ENCODE measurements around the gene GLIPR1L2. TPM values are rescaled to one million over a fixed set of nuclear protein-coding genes. Genes with fewer than 3 reads are reported as not detected.

GLIPR1L2 gene
- total and polyA plus RNA-seq, 2 of the 8 experiments (the other 6 are each of a cell fraction or from before 2014, with no cell fraction given), result 0.09 TPM; not detected in 1

DNA sequence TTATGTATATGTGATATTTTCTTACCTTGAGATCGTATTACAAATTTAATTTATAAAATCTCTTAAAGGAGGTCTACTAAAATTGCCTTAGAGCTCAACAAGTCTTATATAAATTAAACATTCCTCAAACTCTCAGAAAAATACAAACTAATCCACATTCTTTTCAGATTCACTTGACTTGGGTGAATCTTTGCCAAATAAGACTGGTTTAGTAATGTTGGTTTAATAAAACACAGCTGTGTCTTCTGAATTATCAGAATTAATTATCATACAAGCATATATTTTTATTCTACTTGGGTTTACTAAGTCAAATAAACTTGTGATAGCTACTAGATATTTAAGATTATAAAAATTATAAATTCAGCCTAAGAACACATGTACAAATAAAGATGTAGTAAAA lies 13.3 kb downstream of the GLIPR1L2 start:
- H2AFZ ChIP-seq (ENCODE audit: low read length), result no peak overlapping the region
- H3K4me2 ChIP-seq (ENCODE audit: insufficient read depth in 1 of 2, low read depth in 2 of 2, low read length in 2 of 2), result no peak overlapping the region
- no peaks in the 10 kb centered on the region for H3K23me2 ChIP-seq (ENCODE audit: low read depth, low read length)
- H3K23ac ChIP-seq (ENCODE audit: insufficient read length), result no peak overlapping the region
- no peak overlapping the region for H2BK20ac ChIP-seq (ENCODE audit: low read length)
- no peak overlapping the region for H4K8ac ChIP-seq (ENCODE audit: extremely low read depth, insufficient read depth, low read length)
- H4K91ac ChIP-seq (replicated peaks; ENCODE audit: insufficient read length, low read length), result no peak overlapping the region
- H2BK120ac ChIP-seq (replicated peaks; ENCODE audit: low read depth, low read length), result no peak overlapping the region
- no peak overlapping the region for H3K14ac ChIP-seq (ENCODE audit: insufficient read length)
- no peaks in the 10 kb centered on the region for H3K9me3 ChIP-seq (ENCODE audit: insufficient read depth in 2 of 2, low read depth in 1 of 2, low read length in 1 of 2)
- FAIRE-seq (no peak), DNase-seq (ENCODE audit: low read depth in 1 of 2, low spot score in 2 of 2) (no peak)
- H3K79me1 ChIP-seq (ENCODE audit: low read depth, low read length), result no peaks in the 10 kb centered on the region
- H4K20me1 ChIP-seq (replicated peaks in 1 of 2; ENCODE audit: control insufficient read depth in 1 of 2, insufficient read depth in 2 of 2, low read length in 2 of 2), result no peaks in the 10 kb centered on the region
- no peak overlapping the region for H2AK5ac ChIP-seq (ENCODE audit: low read depth, low read length)
- no peak overlapping the region for H3K18ac ChIP-seq (ENCODE audit: extremely low read depth, low read length)
- no peaks in the 10 kb centered on the region for H3K4me1 ChIP-seq (replicated peaks in 1 of 4; ENCODE audit: control insufficient read depth in 3 of 4, insufficient read depth in 4 of 4, low read length in 3 of 4)
- H2BK12ac ChIP-seq (ENCODE audit: low read depth, low read length), result no peak overlapping the region
- no peaks in the 10 kb centered on the region for H3K27me3 ChIP-seq (replicated peaks in 1 of 4; ENCODE audit: control insufficient read depth in 3 of 4, extremely low read depth in 1 of 4, insufficient read depth in 3 of 4, low read length in 3 of 4)
- H2BK15ac ChIP-seq (ENCODE audit: low read length), result no peak overlapping the region
- ChIA-PET POLR2A (ENCODE audit: partially characterized antibody) (no interaction called here), CTCF (ENCODE audit: partially characterized antibody) (interaction anchor here (1.5 to 1.7 kb wide), 2 partner anchors 8 to 81 kb away, joined by 3 to 7 read pairs; no protein-coding TSS in a partner anchor)
- H3K27ac ChIP-seq (ENCODE audit: low read depth, low read length), result no peak overlapping the region
- H3K4me3 ChIP-seq (ENCODE audit: extremely low read depth in 1 of 4, insufficient read depth in 2 of 4, low read depth in 3 of 4, low read length in 4 of 4), result no peak overlapping the region
- H2BK5ac ChIP-seq (ENCODE audit: low read depth, low read length), result no peak overlapping the region
- no peak overlapping the region for H3K56ac ChIP-seq (replicated peaks; ENCODE audit: insufficient read length, low read depth, low read length)
- no peak overlapping the region for H3K4ac ChIP-seq (replicated peaks; ENCODE audit: insufficient read length, low read depth, low read length)
- WGBS, 2 experiments (ENCODE audit: extremely low coverage in 1 of 2, insufficient coverage in 1 of 2, insufficient read length in 1 of 2, insufficient replicate concordance in 2 of 2, low coverage in 1 of 2, low lambda C conversion rate in 2 of 2, missing lambda C conversion rate in 1 of 2), result 96% methylated on average over 1 of the region's 1 CpG; no CpG with 5 or more reads in 1 of the 2 experiments
- no peaks in the 10 kb centered on the region for H3K36me3 ChIP-seq (ENCODE audit: control insufficient read depth in 2 of 4, insufficient read depth in 4 of 4, low read length in 3 of 4)
- H4K5ac ChIP-seq (ENCODE audit: insufficient read length, low read depth, low read length), result no peak overlapping the region
- H3K9ac ChIP-seq (replicated peaks in 1 of 4; ENCODE audit: extremely low read depth in 1 of 4, low read depth in 3 of 4, low read length in 3 of 4), result no peak overlapping the region
- TF ChIP-seq CBX8 (IDR thresholded peaks at IDR 0.05; ENCODE audit: borderline replicate concordance, low read depth, low read length) (no peak), SUZ12 (IDR thresholded peaks at IDR 0.05; ENCODE audit: low read length) (no peak), GABPA (IDR thresholded peaks at IDR 0.05; ENCODE audit: borderline replicate concordance, insufficient read depth, low read length) (no peak), SRF (IDR thresholded peaks at IDR 0.05; ENCODE audit: low read depth, low read length) (no peak), TEAD4 (IDR thresholded peaks at IDR 0.05; ENCODE audit: low read depth, low read length) (no peak), HDAC2 (IDR thresholded peaks at IDR 0.05; ENCODE audit: borderline replicate concordance in 1 of 2, low read depth in 2 of 2, low read length in 2 of 2) (no peak), YY1 (IDR thresholded peaks at IDR 0.05; ENCODE audit: low read depth, low read length) (no peak), SIRT6 (IDR thresholded peaks at IDR 0.05; ENCODE audit: low read length) (no peak), JUND (IDR thresholded peaks at IDR 0.05; ENCODE audit: low read length) (no peak), EP300 (IDR thresholded peaks at IDR 0.05; ENCODE audit: borderline replicate concordance in 1 of 2, low read depth in 2 of 2, low read length in 2 of 2) (no peak), TAF7 (optimal IDR thresholded peaks at IDR 0.05; ENCODE audit: borderline replicate concordance, low read depth, low read length) (no peak), BCL11A (IDR thresholded peaks at IDR 0.05; ENCODE audit: low read depth in 2 of 2, low read length in 2 of 2) (no peak), CHD2 (IDR thresholded peaks at IDR 0.05; ENCODE audit: low read length) (no peak), SIN3A (conservative IDR thresholded peaks at IDR 0.05 in 1 of 2, IDR thresholded peaks at IDR 0.05 in 1 of 2; ENCODE audit: low read depth in 1 of 2, low read length in 2 of 2) (no peak), BRCA1 (IDR thresholded peaks at IDR 0.05; ENCODE audit: low read depth, low read length) (no peak)
- H3K79me2 ChIP-seq (ENCODE audit: control insufficient read depth in 1 of 2, insufficient read depth in 2 of 2, low read length in 2 of 2), result no peaks in the 10 kb centered on the region

Data from H1 (cell line).